NCI-H748 treated with DMSO at 0.1 percent for 48 hours (cell line): ENCODE results near the gene NOL4L.
"Not testable (repeated sequence)": the region's sequence is repeated elsewhere in the genome, so short reads cannot be mapped to it uniquely, and the experiment has no call there.

Experiments used
- DNase-seq: peaks from one replicate; lab custom pipeline; 2025; lab: John Stamatoyannopoulos, UW

Gene NOL4L

GRCh38 chr20:32507998-32508774 lies 76.9 kb downstream of the NOL4L start:
- DNase-seq = no peak

GRCh38 chr20:32506721-32507120 lies 78.4 kb downstream of the NOL4L start:
- no peak for DNase-seq

- no peak for DNase-seq
Observed at GRCh38 chr20:32505723-32506473, 79.2 kb downstream of the NOL4L start.

- no peak for DNase-seq
Observed at GRCh38 chr20:32501709-32502108, 83.4 kb downstream of the NOL4L start.

GRCh38 chr20:32497589-32498224 lies 87.4 kb downstream of the NOL4L start:
- DNase-seq = no peak

- peak; percentile 35 for DNase-seq
Observed at GRCh38 chr20:32496811-32497533, 88.2 kb downstream of the NOL4L start.

- no peak for DNase-seq
Observed at GRCh38 chr20:32495949-32496348, 89.2 kb downstream of the NOL4L start.

GRCh38 chr20:32495217-32495565 lies 89.9 kb downstream of the NOL4L start:
- DNase-seq = no peak

- DNase-seq = no peak
Observed at GRCh38 chr20:32494483-32495216, 90.5 kb downstream of the NOL4L start.

- no peak for DNase-seq
Observed at GRCh38 chr20:32493356-32493755, 91.8 kb downstream of the NOL4L start.

- not testable (repeated sequence) for DNase-seq
Observed at GRCh38 chr20:32491764-32492151, 93.4 kb downstream of the NOL4L start.

GRCh38 chr20:32490942-32491763 lies 94.0 kb downstream of the NOL4L start:
- no peak for DNase-seq

GRCh38 chr20:32488066-32488838 lies 96.9 kb downstream of the NOL4L start:
- no peak for DNase-seq

- no peak for DNase-seq
Observed at GRCh38 chr20:32487381-32487780, 97.8 kb downstream of the NOL4L start.

GRCh38 chr20:32485770-32486478 lies 99.2 kb downstream of the NOL4L start:
- DNase-seq = no peak

GRCh38 chr20:32484958-32485769 lies 100.0 kb downstream of the NOL4L start:
- DNase-seq = peak; percentile 62

- DNase-seq = peak; percentile 53
Observed at GRCh38 chr20:32484225-32484957, 100.7 kb downstream of the NOL4L start.
